GM23248 (cell line): ENCODE measurements around the gene TTC4. TPM values are rescaled to one million over a fixed set of nuclear protein-coding genes. Genes with fewer than 3 reads are reported as not detected.

Experiments
- DNase-seq: peaks from one replicate; pipeline ENCODE4 v3.0.0-alpha.2; 2015
- H2AFZ ChIP-seq: fragments of 200-600 bp; sonication (generic); 2 replicates; pipeline ENCODE4 v1.6.1; 2016; ENCODE audit warnings: antibody characterized with exemption
- H3F3A ChIP-seq: fragments of 200-600 bp; sonication (generic); 2 replicates; pipeline ENCODE4 v1.6.1; 2016; ENCODE audit warnings: mild to moderate bottlenecking, antibody characterized with exemption, mixed run types; ENCODE audit not compliant: insufficient read depth
- H3K27ac ChIP-seq: fragments of 200-600 bp; sonication (generic); 2 replicates; pipeline ENCODE4 v1.5.1; 2016; ENCODE audit warnings: mild to moderate bottlenecking
- H3K27me3 ChIP-seq: fragments of 200-600 bp; sonication (generic); replicated peaks from 2 replicates; pipeline ENCODE4 v1.6.1; 2016; ENCODE audit warnings: mild to moderate bottlenecking; ENCODE audit not compliant: insufficient read depth
- H3K36me3 ChIP-seq: fragments of 200-600 bp; sonication (generic); 2 replicates; pipeline ENCODE4 v1.6.1; 2016; ENCODE audit warnings: low read depth, mild to moderate bottlenecking
- H3K4me1 ChIP-seq: fragments of 200-600 bp; sonication (generic); 2 replicates; pipeline ENCODE4 v1.6.1; 2016; ENCODE audit warnings: mild to moderate bottlenecking; ENCODE audit not compliant: insufficient read depth
- H3K4me2 ChIP-seq: fragments of 200-600 bp; sonication (generic); one replicate; pipeline ENCODE4 v1.6.1; 2016; ENCODE audit warnings: mild to moderate bottlenecking; ENCODE audit not compliant: unreplicated experiment
- H3K4me3 ChIP-seq: fragments of 200-600 bp; sonication (generic); 2 replicates; pipeline ENCODE4 v1.5.1; 2016; ENCODE audit warnings: mild to moderate bottlenecking
- H3K79me2 ChIP-seq: fragments of 200-600 bp; sonication (generic); 2 replicates; pipeline ENCODE4 v1.6.1; 2016; ENCODE audit warnings: mild to moderate bottlenecking; ENCODE audit not compliant: insufficient read depth
- H3K9ac ChIP-seq: fragments of 200-600 bp; sonication (generic); 2 replicates; pipeline ENCODE4 v1.6.1; 2016; ENCODE audit warnings: mild to moderate bottlenecking
- H3K9me2 ChIP-seq: fragments of 200-600 bp; sonication (generic); 2 replicates; pipeline ENCODE4 v1.6.1; 2016; ENCODE audit warnings: mixed run types, mild to moderate bottlenecking, moderate library complexity; ENCODE audit not compliant: insufficient read depth
- H3K9me3 ChIP-seq: fragments of 200-600 bp; sonication (generic); one replicate; pipeline ENCODE4 v1.6.1; 2017; ENCODE audit warnings: low read depth
- H4K20me1 ChIP-seq: fragments of 200-600 bp; sonication (generic); 2 replicates; pipeline ENCODE4 v1.6.0; 2016; ENCODE audit not compliant: insufficient read depth
- EZH2 ChIP-seq: fragments of 200-600 bp; sonication (generic); IDR thresholded peaks from 2 replicates; pipeline ENCODE4 v1.6.1; 2018; ENCODE audit warnings: antibody characterized with exemption, mild to moderate bottlenecking; ENCODE audit not compliant: insufficient read depth, poor library complexity, severe bottlenecking
- EZH2phosphoT487 ChIP-seq: fragments of 200-600 bp; sonication (generic); IDR thresholded peaks from 2 replicates; pipeline ENCODE4 v1.6.1; 2018; ENCODE audit warnings: antibody characterized with exemption, moderate library complexity, mild to moderate bottlenecking, low read depth; ENCODE audit not compliant: insufficient read depth
- WGBS, 2 experiments: methylation state at CpG; one replicate each; pipeline ENCODE4 v1.1.6; 2015 to 2017; ENCODE audit warnings: low lambda C conversion rate in 2 of 2, low coverage in 1 of 2; ENCODE audit errors: missing lambda C conversion rate in 2 of 2; 5-methylcytosine and 5-hydroxymethylcytosine counted together
- in situ Hi-C: fragments of 300-500 bp; cut with MboI; formaldehyde crosslinking; loops from 2 replicates; pipeline ENCODE4 v1.15.0; 2020
- polyA plus RNA-seq: library from polyadenylated mRNA; unstranded; fragments of >200 nt; fragmentation: Nextera tagmentation; extraction: Ambion mirVana; gene quantifications from 2 replicates; pipeline ENCODE4 v1.2.1, GENCODE V29; 2016
- total RNA-seq: library from RNA; depleted of rRNA; stranded (reverse); fragments of >200 nt; shearing (Covaris generic); gene quantifications from 2 replicates; pipeline ENCODE4 v1.2.3, GENCODE V29; 2014; rRNA removed

The TTC4 gene
- total and polyA plus RNA-seq, 2 experiments from 2014 or later = 24.2 to 27.1 TPM

DNA sequence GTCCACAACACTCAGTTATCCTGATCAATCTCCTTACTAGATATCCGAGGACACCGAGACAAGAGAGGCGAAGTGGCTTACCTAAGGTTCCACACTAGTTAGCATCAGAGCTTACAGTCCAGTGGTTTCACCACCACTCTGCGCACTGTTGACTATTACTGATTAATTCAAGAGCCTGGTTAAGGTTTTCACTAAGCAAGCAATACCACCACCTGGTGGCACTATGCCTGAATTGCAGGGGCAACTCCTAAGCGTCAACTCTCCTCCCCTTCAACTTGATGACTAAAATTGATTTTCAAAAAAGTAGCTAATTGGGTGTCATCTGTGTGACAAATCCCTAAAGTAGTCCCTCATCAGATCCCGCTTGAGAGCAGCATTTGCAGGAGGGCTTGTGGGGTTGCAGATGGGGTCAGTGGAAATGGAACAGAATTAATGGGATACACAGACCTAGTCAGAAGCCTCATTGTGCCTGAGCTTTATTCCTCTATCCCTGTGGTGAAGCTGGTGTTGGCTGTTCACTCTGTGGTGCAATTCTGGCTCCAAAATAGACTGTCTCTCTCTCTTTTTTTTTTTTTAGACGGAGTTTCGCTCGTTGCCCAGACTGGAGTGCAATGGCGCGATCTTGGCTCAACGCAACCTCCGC is 76.3 kb downstream of the TTC4 start:
- Histone ChIP-seq H3K4me1 (no peaks in the 10 kb centered on the region), H3K36me3 (no peaks in the 10 kb centered on the region), H3K4me2 (no peak overlapping the region), H3K9ac (no peak overlapping the region), H3K4me3 (no peak overlapping the region), H2AFZ (no peak overlapping the region), H4K20me1 (no peaks in the 10 kb centered on the region), H3K79me2 (no peaks in the 10 kb centered on the region), H3K9me2 (no peaks in the 10 kb centered on the region), H3F3A (no peaks in the 10 kb centered on the region), H3K27me3 (peaks cover 5% of the 10 kb centered on the region), H3K27ac (no peak overlapping the region), H3K9me3 (no peaks in the 10 kb centered on the region)
- in situ Hi-C loops = no loop called here
- DNase-seq = no peak
- WGBS, 2 experiments = 82 to 86% methylated on average over 13 of the region's 13 CpGs
- TF ChIP-seq EZH2 = no peak
- no peak for TF ChIP-seq EZH2phosphoT487

Other genes with a start within 250 kb of the TTC4 start
- gene ACOT11, start 167.6 kb upstream of the TTC4 start, total RNA-seq = 3.6 and 4.8 TPM in 2 replicates
- gene ACOT11, start 167.6 kb upstream of the TTC4 start, polyA plus RNA-seq = 3.4 and 3.6 TPM in 2 replicates
- not detected in 2 replicates for gene FAM151A, start 92.3 kb upstream of the TTC4 start, total RNA-seq
- 0.09 TPM in 1 of 2 replicates, not detected in the other for gene FAM151A, start 92.3 kb upstream of the TTC4 start, polyA plus RNA-seq
- gene MROH7, start 74.1 kb upstream of the TTC4 start, total RNA-seq = 0.51 and 0.65 TPM in 2 replicates
- 0.13 TPM in 1 of 2 replicates, not detected in the other for gene MROH7, start 74.1 kb upstream of the TTC4 start, polyA plus RNA-seq
- 3.0 and 5.0 TPM in 2 replicates for gene PARS2, start 48.7 kb downstream of the TTC4 start, total RNA-seq
- 4.1 and 5.2 TPM in 2 replicates for gene PARS2, start 48.7 kb downstream of the TTC4 start, polyA plus RNA-seq
- not detected in 2 replicates for gene TTC22, start 85.5 kb downstream of the TTC4 start, total RNA-seq
- not detected in 2 replicates for gene TTC22, start 85.5 kb downstream of the TTC4 start, polyA plus RNA-seq
- gene DHCR24, start 171.3 kb downstream of the TTC4 start, total RNA-seq = 40.7 and 63.4 TPM in 2 replicates
- gene DHCR24, start 171.3 kb downstream of the TTC4 start, polyA plus RNA-seq = 42.5 and 44.1 TPM in 2 replicates